SKM-1 (cell line): ENCODE results near the gene DCLK3.
A peak's percentile ranks its signal among the peaks of the same experiment; 100 is the strongest.

ENCODE experiments used
- DNase-seq: peaks from one replicate; lab custom pipeline; 2025; ENCODE audit not compliant: unreplicated experiment; lab: John Stamatoyannopoulos, UW

Gene DCLK3

GRCh38 chr3:36763850-36764703 is at the start of gene DCLK3:
Gene DCLK3 (minus strand): TSS chr3:36764553. CDS start chr3:36764263, 290 bp downstream.
- DNase-seq: no peak

- DNase-seq: no peak
Observed at GRCh38 chr3:36813305-36813704, 49.0 kb upstream of the DCLK3 start.

- no peak for DNase-seq
Observed at GRCh38 chr3:36812240-36812639, 47.9 kb upstream of the DCLK3 start.

GRCh38 chr3:36811768-36812167 is 47.4 kb upstream of the DCLK3 start:
- no peak for DNase-seq

- no peak for DNase-seq
Observed at GRCh38 chr3:36804295-36805055, 40.1 kb upstream of the DCLK3 start.

- DNase-seq: no peak
Observed at GRCh38 chr3:36803091-36803791, 38.9 kb upstream of the DCLK3 start.

- no peak for DNase-seq
Observed at GRCh38 chr3:36800533-36801116, 36.3 kb upstream of the DCLK3 start.

GRCh38 chr3:36796881-36797280 is 32.5 kb upstream of the DCLK3 start:
- no peak for DNase-seq

GRCh38 chr3:36796161-36796560 is 31.8 kb upstream of the DCLK3 start:
- no peak for DNase-seq

GRCh38 chr3:36795622-36796021 is 31.3 kb upstream of the DCLK3 start:
- DNase-seq: no peak

GRCh38 chr3:36792342-36792741 is 28.0 kb upstream of the DCLK3 start:
- no peak for DNase-seq

GRCh38 chr3:36790765-36791164 is 26.4 kb upstream of the DCLK3 start:
- no peak for DNase-seq

- DNase-seq: peak; percentile 74
Observed at GRCh38 chr3:36786921-36787890, 22.9 kb upstream of the DCLK3 start.

GRCh38 chr3:36784138-36784635 is 19.8 kb upstream of the DCLK3 start:
- no peak for DNase-seq

- no peak for DNase-seq
Observed at GRCh38 chr3:36777424-36778218, 13.3 kb upstream of the DCLK3 start.

GRCh38 chr3:36776436-36776835 is 12.1 kb upstream of the DCLK3 start:
- DNase-seq: no peak

- DNase-seq: no peak
Observed at GRCh38 chr3:36774052-36774451, 9.7 kb upstream of the DCLK3 start.

- DNase-seq: no peak
Observed at GRCh38 chr3:36771931-36772330, 7.6 kb upstream of the DCLK3 start.

- no peak for DNase-seq
Observed at GRCh38 chr3:36769926-36770325, 5.6 kb upstream of the DCLK3 start.
